Prostate gland (tissue), 2 donors: ENCODE data around the gene HMGXB3. TPM values are rescaled to one million over a fixed set of nuclear protein-coding genes. Genes with fewer than 3 reads are reported as not detected.

Experiments used
- DNase-seq: peaks from one replicate; pipeline ENCODE4 v3.0.0-alpha.2; 2019; ENCODE audit warnings: low spot score
- H3K27ac ChIP-seq, 2 donors: fragments of 200-600 bp; sonication (generic); 2 replicates each; pipeline ENCODE4 v1.5.1; 2017 to 2019
- H3K27me3 ChIP-seq: fragments of 200-600 bp; sonication (generic); replicated peaks from 2 replicates; pipeline ENCODE4 v1.5.1; 2019; ENCODE audit not compliant: insufficient read depth
- H3K36me3 ChIP-seq, 2 donors: fragments of 200-600 bp; sonication (generic); 1 replicate in 1 of 2; 2 replicates in 1 of 2; pipeline versions ENCODE4 v1.5.1 to v1.8.1; 2017 to 2019
- H3K4me1 ChIP-seq: fragments of 200-600 bp; sonication (generic); replicated peaks from 2 replicates; pipeline ENCODE4 v1.5.1; 2019
- H3K4me3 ChIP-seq, 2 donors: fragments of 200-600 bp; sonication (generic); 2 replicates each; pipeline ENCODE4 v1.5.1; 2017 to 2019
- H3K9me3 ChIP-seq: fragments of 200-600 bp; sonication (generic); 2 replicates; pipeline ENCODE4 v1.5.1; 2017
- POLR2A ChIP-seq: fragments of 450-650 bp; IDR thresholded peaks from one replicate; pipeline ENCODE4 v1.6.1; 2016; ENCODE audit warnings: antibody characterized with exemption, mild to moderate bottlenecking
- POLR2AphosphoS5 ChIP-seq: sonication (generic); formaldehyde crosslinking; IDR thresholded peaks from one replicate; pipeline ENCODE4 v1.6.1; 2017; ENCODE audit warnings: antibody characterized with exemption
- WGBS: methylation state at CpG from one replicate; pipeline ENCODE4 v1.1.5; 2018; 5-methylcytosine and 5-hydroxymethylcytosine counted together
- intact Hi-C: fragments of 100-400 bp; cut with DNase I; formaldehyde crosslinking; loops from one replicate; pipeline ENCODE4 v1.14.2; 2022
- total RNA-seq, 2 donors: library from RNA; depleted of rRNA; stranded (reverse); fragments of >200 nt; gene quantifications; one replicate each; pipeline ENCODE4 v1.1.0, GENCODE V29; 2016
- TF ChIP-seq, protein P1 (sequence below), 4 experiments: fragments of 200-600 bp in 2 of 4; fragments of 450-650 bp in 2 of 4; sonication (generic) in 2 of 4; IDR thresholded peaks; 1 replicate in 3 of 4; 2 replicates in 1 of 4; pipeline ENCODE4 v1.5.1; 2016 to 2019; ENCODE audit warnings: antibody characterized with exemption in 4 of 4, mild to moderate bottlenecking in 2 of 4, moderate library complexity in 2 of 4

HMGXB3 gene
- total RNA-seq, 2 donors from 2014 or later, result 49.6 to 64.2 TPM

DNA sequence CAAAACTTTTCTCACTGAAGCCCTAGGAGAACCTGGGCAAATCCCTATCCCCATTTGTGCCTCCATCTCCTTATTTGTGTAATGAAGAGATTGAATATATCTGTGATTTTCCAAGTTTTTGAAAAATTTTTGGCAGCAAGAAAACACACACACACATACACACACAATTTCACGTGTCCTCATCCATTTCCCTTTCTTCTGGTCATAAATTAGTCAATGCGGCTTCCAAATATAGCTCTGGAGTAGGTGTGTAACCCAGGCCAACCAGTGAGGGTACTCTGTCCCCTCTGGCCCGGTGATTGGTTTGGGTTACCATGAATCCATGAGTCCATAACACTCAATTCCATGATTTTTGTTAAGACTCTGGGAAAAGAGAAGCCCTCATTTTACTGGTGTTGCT is 73.1 kb downstream of the HMGXB3 start:
- Histone ChIP-seq H3K9me3 (no peaks in the 10 kb centered on the region), H3K27me3 (no peaks in the 10 kb centered on the region), H3K27ac (no peak overlapping the region), H3K4me1 (no peaks in the 10 kb centered on the region), H3K4me3 (no peak overlapping the region), H3K36me3 (no peaks in the 10 kb centered on the region)
- DNase-seq, result no peak
- WGBS, result 80% methylated on average over 3 of the region's 3 CpGs
- TF ChIP-seq POLR2A (no peak), POLR2AphosphoS5 (no peak)
- TF ChIP-seq, protein P1, sequence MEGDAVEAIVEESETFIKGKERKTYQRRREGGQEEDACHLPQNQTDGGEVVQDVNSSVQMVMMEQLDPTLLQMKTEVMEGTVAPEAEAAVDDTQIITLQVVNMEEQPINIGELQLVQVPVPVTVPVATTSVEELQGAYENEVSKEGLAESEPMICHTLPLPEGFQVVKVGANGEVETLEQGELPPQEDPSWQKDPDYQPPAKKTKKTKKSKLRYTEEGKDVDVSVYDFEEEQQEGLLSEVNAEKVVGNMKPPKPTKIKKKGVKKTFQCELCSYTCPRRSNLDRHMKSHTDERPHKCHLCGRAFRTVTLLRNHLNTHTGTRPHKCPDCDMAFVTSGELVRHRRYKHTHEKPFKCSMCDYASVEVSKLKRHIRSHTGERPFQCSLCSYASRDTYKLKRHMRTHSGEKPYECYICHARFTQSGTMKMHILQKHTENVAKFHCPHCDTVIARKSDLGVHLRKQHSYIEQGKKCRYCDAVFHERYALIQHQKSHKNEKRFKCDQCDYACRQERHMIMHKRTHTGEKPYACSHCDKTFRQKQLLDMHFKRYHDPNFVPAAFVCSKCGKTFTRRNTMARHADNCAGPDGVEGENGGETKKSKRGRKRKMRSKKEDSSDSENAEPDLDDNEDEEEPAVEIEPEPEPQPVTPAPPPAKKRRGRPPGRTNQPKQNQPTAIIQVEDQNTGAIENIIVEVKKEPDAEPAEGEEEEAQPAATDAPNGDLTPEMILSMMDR (IDR thresholded peaks at IDR 0.05), result no peak
- intact Hi-C loops, result no loop called here

DNA sequence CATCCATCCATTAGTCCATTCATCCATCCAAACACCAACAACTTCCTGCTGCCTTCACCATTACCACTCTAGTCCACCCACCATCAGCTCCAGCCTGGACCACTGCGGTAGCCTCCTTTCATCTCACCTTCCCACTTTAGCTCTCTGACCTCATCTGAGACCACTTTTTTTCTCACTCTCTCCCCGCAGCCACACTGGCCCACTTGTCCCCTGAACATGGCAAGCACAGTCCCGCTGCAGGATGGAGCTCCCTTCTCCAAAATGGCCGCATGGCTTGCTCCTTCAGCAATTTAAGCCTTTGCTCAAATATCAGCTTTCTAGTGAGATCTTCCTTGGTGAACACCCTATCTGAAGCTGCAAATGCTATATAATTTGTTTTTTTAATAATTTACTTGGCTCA is 74.7 kb downstream of the HMGXB3 start:
- Histone ChIP-seq H3K36me3 (no peaks in the 10 kb centered on the region), H3K9me3 (no peaks in the 10 kb centered on the region), H3K4me1 (no peaks in the 10 kb centered on the region), H3K27ac (no peak overlapping the region), H3K27me3 (no peaks in the 10 kb centered on the region), H3K4me3 (no peak overlapping the region)
- intact Hi-C loops, result no loop called here
- DNase-seq, result no peak
- 67% methylated on average over 4 of the region's 4 CpGs for WGBS
- TF ChIP-seq POLR2AphosphoS5 (no peak), POLR2A (no peak)
- TF ChIP-seq, protein P1 (IDR thresholded peaks at IDR 0.05), result no peak

DNA sequence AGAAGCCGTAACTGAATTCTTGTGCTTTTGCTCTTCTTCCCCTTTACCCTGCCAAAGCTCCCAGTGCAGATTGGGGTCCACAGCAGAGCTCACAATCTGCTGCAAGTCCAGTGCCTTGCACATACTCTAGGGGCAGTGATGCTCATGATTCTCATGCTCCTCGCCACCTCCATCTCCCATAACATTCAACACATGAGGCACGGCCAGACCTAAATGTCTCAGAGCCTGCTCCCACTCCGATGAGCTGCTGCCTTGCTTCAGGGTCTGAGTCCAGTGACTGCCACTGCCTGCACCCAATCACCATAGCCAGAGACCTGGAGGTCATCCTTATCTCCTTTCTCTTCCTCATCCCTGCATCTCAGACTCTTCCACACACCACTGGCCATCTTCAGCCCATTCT is 75.3 kb downstream of the HMGXB3 start:
- no peak for DNase-seq
- TF ChIP-seq POLR2AphosphoS5, result no peak
- no peak for TF ChIP-seq POLR2A
- Histone ChIP-seq H3K4me3 (no peak overlapping the region), H3K36me3 (no peaks in the 10 kb centered on the region), H3K4me1 (no peaks in the 10 kb centered on the region), H3K9me3 (no peaks in the 10 kb centered on the region), H3K27me3 (no peaks in the 10 kb centered on the region), H3K27ac (no peak overlapping the region)
- intact Hi-C loops, result no loop called here
- 80% methylated on average over 4 of the region's 4 CpGs for WGBS

DNA sequence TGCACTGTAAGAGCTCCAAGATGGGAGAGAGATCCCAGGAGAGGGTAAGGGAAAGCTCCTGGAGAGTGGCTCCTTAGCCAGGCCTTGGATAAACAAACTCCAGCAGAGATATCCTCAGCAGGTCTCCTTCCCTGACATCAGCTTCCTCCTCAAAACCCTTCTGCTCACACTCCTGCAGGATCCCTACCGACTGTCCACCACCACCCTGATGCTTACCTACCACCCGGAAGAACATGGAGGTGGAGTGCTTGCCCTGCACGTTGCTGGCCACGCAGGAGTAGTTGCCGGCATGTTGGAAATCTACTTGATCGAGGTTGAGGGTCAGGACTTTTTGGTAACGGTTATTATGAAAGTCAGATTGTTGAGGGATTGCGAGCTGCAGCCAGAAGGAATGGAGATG is 76.5 kb downstream of the HMGXB3 start:
- TF ChIP-seq POLR2A (no peak), POLR2AphosphoS5 (no peak)
- TF ChIP-seq, protein P1 (IDR thresholded peaks at IDR 0.05), result no peak
- H3K9me3 ChIP-seq, result no peaks in the 10 kb centered on the region
- 85% methylated on average over 8 of the region's 8 CpGs for WGBS
- H3K27me3 ChIP-seq, result no peaks in the 10 kb centered on the region
- no peaks in the 10 kb centered on the region for H3K36me3 ChIP-seq
- DNase-seq, result no peak
- H3K4me1 ChIP-seq, result no peaks in the 10 kb centered on the region
- H3K27ac ChIP-seq, result no peak overlapping the region
- intact Hi-C loops, result no loop called here
- no peak overlapping the region for H3K4me3 ChIP-seq

DNA sequence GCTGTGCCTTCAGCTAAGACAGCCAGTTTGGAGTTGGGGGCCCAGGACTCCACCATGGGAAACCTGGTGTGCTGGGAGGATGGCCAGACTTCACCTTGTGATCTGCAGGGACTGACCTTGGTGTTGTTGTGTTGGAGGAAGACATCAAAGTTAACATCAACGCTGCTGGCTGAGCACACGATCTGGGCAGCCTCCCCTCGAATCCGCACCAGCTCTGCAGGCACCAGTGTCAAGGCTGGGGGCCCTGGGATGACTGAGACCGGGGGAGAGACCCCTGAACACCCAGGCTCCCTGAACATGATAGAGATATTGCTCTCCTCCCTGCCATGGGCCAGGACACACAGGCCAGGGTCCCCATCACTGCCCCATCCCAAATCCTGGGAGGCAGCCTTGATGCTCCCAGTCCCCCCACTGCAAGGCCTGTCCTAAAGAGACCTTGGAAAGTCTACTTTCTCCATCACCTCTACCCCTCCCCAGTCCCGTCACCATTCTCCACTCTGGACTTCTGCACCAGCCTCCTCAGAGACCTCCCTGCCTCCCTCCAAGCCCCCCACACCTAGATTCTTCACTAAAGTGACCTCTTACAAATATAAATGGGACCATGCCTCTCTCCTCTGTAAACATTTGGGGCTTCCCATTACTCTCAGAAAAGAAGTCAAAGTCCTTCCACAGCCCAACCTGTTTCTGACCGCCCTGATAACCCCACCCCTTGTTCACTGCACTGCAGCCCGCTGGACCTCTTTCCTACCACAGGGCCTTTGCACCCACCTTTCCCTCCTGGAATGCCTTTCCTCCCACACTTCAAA is 77.7 kb downstream of the HMGXB3 start:
- H3K4me1 ChIP-seq, result no peaks in the 10 kb centered on the region
- WGBS, result 92% methylated on average over 8 of the region's 8 CpGs
- no peaks in the 10 kb centered on the region for H3K36me3 ChIP-seq
- no peaks in the 10 kb centered on the region for H3K9me3 ChIP-seq
- intact Hi-C loops, result no loop called here
- no peak overlapping the region for H3K4me3 ChIP-seq
- no peak for DNase-seq
- H3K27me3 ChIP-seq, result no peaks in the 10 kb centered on the region
- no peak for TF ChIP-seq POLR2A
- TF ChIP-seq, protein P1 (IDR thresholded peaks at IDR 0.05), result no peak
- TF ChIP-seq POLR2AphosphoS5, result no peak
- no peak overlapping the region for H3K27ac ChIP-seq
